ENCODE results near the gene SYNDIG1.

GRCh38 chr20:24566656-24567055 lies 97.2 kb downstream of the SYNDIG1 start:
- no peak for TF ChIP-seq CTCF (IDR thresholded peaks at IDR 0.05)
- TF ChIP-seq EZH2 (IDR thresholded peaks at IDR 0.05; ENCODE audit: borderline replicate concordance, insufficient read depth, low read depth, low read length, poor library complexity, severe bottlenecking), result no peak
